Spleen (tissue), 11 donors: Measurements from ENCODE around the gene LY6G6C. TPM values are rescaled to one million over a fixed set of nuclear protein-coding genes. Genes with fewer than 3 reads are reported as not detected.
A peak's percentile ranks its signal among the peaks of the same experiment; 100 is the strongest.

Experiments used
- DNase-seq: peaks from one replicate; pipeline ENCODE4 v3.0.0-alpha.2; 2020
- H3K27ac ChIP-seq, 8 donors: fragments of 200-600 bp; sonication (generic) in 7 of 8; 1 replicate in 4 of 8; 2 replicates in 4 of 8; pipeline versions ENCODE4 v1.5.0 to v1.8.0; 2016 to 2021; ENCODE audit warnings: inconsistent platforms in 4 of 8, mild to moderate bottlenecking in 4 of 8, moderate library complexity in 1 of 8
- H3K27me3 ChIP-seq, 7 donors: fragments of 200-600 bp; sonication (generic) in 6 of 7; replicated peaks in 1 of 7; 1 replicate in 4 of 7; 2 replicates in 3 of 7; pipeline versions ENCODE4 v1.5.0 to v1.8.0; 2016 to 2021; ENCODE audit warnings: inconsistent platforms in 3 of 7, mild to moderate bottlenecking in 1 of 7
- H3K36me3 ChIP-seq, 6 donors: fragments of 200-600 bp; sonication (generic) in 5 of 6; 1 replicate in 4 of 6; 2 replicates in 2 of 6; pipeline versions ENCODE4 v1.5.0 to v1.8.0; 2016 to 2021; ENCODE audit warnings: inconsistent platforms in 2 of 6
- H3K4me1 ChIP-seq, 6 donors: fragments of 200-600 bp; sonication (generic) in 5 of 6; 1 replicate in 3 of 6; 2 replicates in 3 of 6; pipeline versions ENCODE4 v1.5.0 to v1.8.0; 2016 to 2021; ENCODE audit warnings: inconsistent platforms in 3 of 6
- H3K4me3 ChIP-seq, 8 donors: fragments of 200-600 bp; sonication (generic) in 7 of 8; 1 replicate in 4 of 8; 2 replicates in 4 of 8; pipeline versions ENCODE4 v1.5.0 to v1.8.0; 2016 to 2021; ENCODE audit warnings: inconsistent platforms in 4 of 8, mild to moderate bottlenecking in 4 of 8, moderate library complexity in 2 of 8
- H3K9me3 ChIP-seq, 8 donors: fragments of 200-600 bp; sonication (generic) in 7 of 8; 1 replicate in 4 of 8; 2 replicates in 4 of 8; pipeline versions ENCODE4 v1.5.0 to v1.8.0; 2016 to 2021; ENCODE audit warnings: inconsistent platforms in 4 of 8
- CTCF ChIP-seq, 11 experiments: fragments of 200-600 bp in 7 of 11; fragments of 450-650 bp in 4 of 11; sonication (generic) in 4 of 11; IDR thresholded peaks in 8 of 11; conservative IDR thresholded peaks in 3 of 11; 1 replicate in 7 of 11; 2 replicates in 4 of 11; pipeline versions ENCODE4 v1.4.0 to v1.8.0; 2016 to 2021; ENCODE audit warnings: antibody characterized with exemption in 11 of 11, inconsistent platforms in 4 of 11, mild to moderate bottlenecking in 1 of 11
- POLR2A ChIP-seq, 3 donors: fragments of 450-650 bp; IDR thresholded peaks; one replicate each; pipeline ENCODE4 v1.5.1; 2017; ENCODE audit warnings: antibody characterized with exemption in 3 of 3, mild to moderate bottlenecking in 1 of 3
- POLR2AphosphoS5 ChIP-seq, 3 donors: sonication (generic); formaldehyde crosslinking; IDR thresholded peaks; one replicate each; pipeline ENCODE4 v1.5.1; 2017; ENCODE audit warnings: antibody characterized with exemption in 3 of 3
- WGBS, 5 donors: extraction: QIAGEN DNeasy Blood & Tissue Kit in 3 of 5; methylation state at CpG; one replicate each; pipeline versions ENCODE4 v1.1.5 to v1.1.7; 2013 to 2018; 5-methylcytosine and 5-hydroxymethylcytosine counted together
- intact Hi-C: fragments of 100-400 bp; cut with DNase I; formaldehyde crosslinking; loops from one replicate; pipeline ENCODE4 v1.15.0; 2023; ENCODE audit warnings: low total_unique reads
- polyA plus RNA-seq, 3 donors: library from polyadenylated mRNA; stranded (reverse); fragments of 200-250 nt; gene quantifications; one replicate each; pipeline ENCODE4 v1.2.1, GENCODE V29; 2013
- total RNA-seq, 7 donors: library from RNA; depleted of rRNA in 3 of 7; stranded (reverse); fragments of >200 nt in 3 of 7; fragmentation: NEBNext Ultra II Directional in 4 of 7; extraction: Animal tissue kit (Norgen Biotek cat#: 25700) in 4 of 7; gene quantifications; one replicate each; pipeline versions ENCODE4 v1.1.0 to v1.2.1, GENCODE V29; 2016 to 2021
- donor health status: healthy with polysubstance abuse.
- donor health status: DM: no; HTN: no; CAD: no; lungs with moderate emphysema.
- donor health status: DM: no; HTN: no; CAD: no.
- donor health status: Bipolar disorder and iron deficiency.
- donor health status: healthy.
- donor health status: DM: no; HTN: no; CAD: no.
- donor health status: DM: yes; HTN: yes; CAD: no.

Gene LY6G6C
- total and polyA plus RNA-seq, 10 donors = 0.49 to 0.77 TPM; not detected in 8

- intact Hi-C loops = loop anchor here (10.0 kb wide), 2 partner anchors 65 to 95 kb away; partner anchors contain the start of genes HSPA1B and VARS1
- peak; percentile 94 for DNase-seq
- Histone ChIP-seq H3K36me3 (peaks cover 7 to 72% (median 40%) of the 10 kb centered on the region in 6 donors), H3K9me3 (no peaks in the 10 kb centered on the region), H3K4me3 (peak overlapping the region; percentile 66 to 83 (median 79)), H3K27me3 (no peaks in the 10 kb centered on the region), H3K27ac (peak overlapping the region; percentile 79 to 99 (median 94)), H3K4me1 (peaks cover 48 to 98% (median 89%) of the 10 kb centered on the region in 6 donors)
- TF ChIP-seq POLR2A (IDR thresholded peaks at IDR 0.05) (no peak), POLR2AphosphoS5 (IDR thresholded peaks at IDR 0.05) (peak; percentile 84 to 91 (median 86)), CTCF (IDR thresholded peaks at IDR 0.05 in 8 of 11, conservative IDR thresholded peaks at IDR 0.05 in 3 of 11) (peak in 2 of 11 experiments; percentile 10 to 37)
- 3 to 10% (median 5%) methylated on average over 18 to 46 of the region's 46 CpGs for WGBS, 5 donors
Observed at GRCh38 chr6:31729979-31730630, 8.6 kb upstream of the LY6G6C start.

- H3K27me3 ChIP-seq = no peaks in the 10 kb centered on the region
- H3K4me3 ChIP-seq = peak overlapping the region; percentile 66 to 83 (median 79)
- peaks cover 45 to 92% (median 85%) of the 10 kb centered on the region in 6 donors for H3K4me1 ChIP-seq
- no peaks in the 10 kb centered on the region for H3K9me3 ChIP-seq
- intact Hi-C loops = no loop called here
- TF ChIP-seq POLR2A (IDR thresholded peaks at IDR 0.05) (peak in 2 of 3 donors; percentile 9 to 18), CTCF (IDR thresholded peaks at IDR 0.05 in 8 of 11, conservative IDR thresholded peaks at IDR 0.05 in 3 of 11) (peak in 6 of 11 experiments; percentile 74 to 94 (median 84)), POLR2AphosphoS5 (IDR thresholded peaks at IDR 0.05) (peak in 2 of 3 donors; percentile 74 to 84)
- peak; percentile 96 for DNase-seq
- 0 to 1% (median 0%) methylated on average over 20 to 29 of the region's 29 CpGs for WGBS, 5 donors
- peak overlapping the region; percentile 79 to 99 (median 94) for H3K27ac ChIP-seq
- H3K36me3 ChIP-seq = peaks cover 7 to 75% (median 40%) of the 10 kb centered on the region in 6 donors
Observed at GRCh38 chr6:31729515-31729978, 8.0 kb upstream of the LY6G6C start.

GRCh38 chr6:31728767-31729514, 7.4 kb upstream of the LY6G6C start, which contains the start of gene DDAH2:
Gene DDAH2 (minus strand): TSS chr6:31729299. CDS start chr6:31729161, 138 bp downstream.
- intact Hi-C loops = no loop called here
- 27 to 34% (median 32%) methylated on average over 33 to 36 of the region's 36 CpGs for WGBS, 5 donors
- Histone ChIP-seq H3K4me1 (peaks cover 39 to 88% (median 79%) of the 10 kb centered on the region in 6 donors), H3K36me3 (peaks cover 7 to 70% (median 38%) of the 10 kb centered on the region in 6 donors), H3K9me3 (no peaks in the 10 kb centered on the region), H3K27ac (peak within 1 kb of the TSS; percentile 79 to 99 (median 94)), H3K4me3 (peak within 1 kb of the TSS; percentile 66 to 83 (median 79)), H3K27me3 (no peaks in the 10 kb centered on the region)
- peak; percentile 86 for DNase-seq
- TF ChIP-seq POLR2AphosphoS5 (IDR thresholded peaks at IDR 0.05) = peak in 2 of 3 donors; percentile 6 to 78
- peak in 5 of 11 experiments; percentile 62 to 87 (median 83) for TF ChIP-seq CTCF (IDR thresholded peaks at IDR 0.05 in 8 of 11, conservative IDR thresholded peaks at IDR 0.05 in 3 of 11)
- no peak for TF ChIP-seq POLR2A (IDR thresholded peaks at IDR 0.05)
